Measurements from ENCODE around the gene CHAF1A. TPM values are rescaled to one million over a fixed set of nuclear protein-coding genes. Genes with fewer than 3 reads are reported as not detected.

Gene CHAF1A
- total RNA-seq, 1 experiment from 2014 or later = 161 TPM

GRCh38 chr19:4399812-4400134 is 2.7 kb upstream of the CHAF1A start:
- H3K36me3 Mint-ChIP-seq = peaks cover 18% of the 10 kb centered on the region
- H3K4me1 Mint-ChIP-seq = peaks cover 33% of the 10 kb centered on the region
- no peak overlapping the region; the same call in 1 of the 2 replicates for H3K27ac Mint-ChIP-seq
- POLR2A ChIA-PET = interaction anchor here (0.6 to 1.0 kb wide), 2 partner anchors 9 to 57 kb away, joined by 3 read pairs; partner anchors contain the start of gene MPND
- CTCF ChIA-PET = interaction anchor here (0.5 to 1.7 kb wide), 26 partner anchors 10 to 198 kb away, joined by 3 to 46 read pairs (median 4); partner anchors contain the start of genes HDGFL2 and MPND
- ATAC-seq (no peak), DNase-seq (ENCODE audit: low spot score) (no peak)
- no peaks in the 10 kb centered on the region for H3K9me3 Mint-ChIP-seq
- H3K27me3 Mint-ChIP-seq (ENCODE audit: low read depth) = no peaks in the 10 kb centered on the region
- no peak for TF ChIP-seq GRHL2 (CRISPR knock-in tag; IDR thresholded peaks at IDR 0.05; ENCODE audit: insufficient replicate concordance, severe bottlenecking)
- TF ChIP-seq ARID4B (CRISPR knock-in tag; IDR thresholded peaks at IDR 0.05; ENCODE audit: borderline replicate concordance) = 0 out of 2 replicates have a peak, but pooled peaks have one; percentile 24
- TF ChIP-seq ZNF317 (CRISPR knock-in tag; IDR thresholded peaks at IDR 0.05; ENCODE audit: borderline replicate concordance, low read depth) = no peak
- TF ChIP-seq OVOL2 (CRISPR knock-in tag; IDR thresholded peaks at IDR 0.05; ENCODE audit: borderline replicate concordance) = no peak
- TF ChIP-seq JUN (CRISPR knock-in tag; IDR thresholded peaks at IDR 0.05) = no peak
- TF ChIP-seq TEAD1 (CRISPR knock-in tag; IDR thresholded peaks at IDR 0.05) = no peak
- peak overlapping the region; percentile 85 for H3K4me3 Mint-ChIP-seq

- CTCF ChIA-PET = interaction anchor here (0.5 to 1.7 kb wide), 31 partner anchors 9 to 261 kb away, joined by 3 to 46 read pairs (median 4); partner anchors contain the start of genes HDGFL2 and MPND
- DNase-seq (ENCODE audit: low spot score) (peak; percentile 89), ATAC-seq (peak; percentile 74)
- POLR2A ChIA-PET = interaction anchor here (0.6 to 1.0 kb wide), 2 partner anchors 10 to 58 kb away, joined by 3 read pairs; partner anchors contain the start of gene MPND
- Mint-ChIP-seq H3K27ac (peak within 1 kb of the TSS; percentile 97), H3K36me3 (peaks cover 16% of the 10 kb centered on the region), H3K4me3 (peak within 1 kb of the TSS; percentile 96), H3K4me1 (peaks cover 38% of the 10 kb centered on the region), H3K9me3 (no peaks in the 10 kb centered on the region), H3K27me3 (ENCODE audit: low read depth) (no peaks in the 10 kb centered on the region)
- TF ChIP-seq ZBTB21 (CRISPR knock-in tag; IDR thresholded peaks at IDR 0.05; ENCODE audit: borderline replicate concordance) (no peak), RELA (CRISPR knock-in tag; IDR thresholded peaks at IDR 0.05; ENCODE audit: borderline replicate concordance) (no peak), EMX1 (CRISPR knock-in tag; IDR thresholded peaks at IDR 0.05) (no peak), NR1H2 (CRISPR knock-in tag; IDR thresholded peaks at IDR 0.05) (no peak), TEAD4 (CRISPR knock-in tag; IDR thresholded peaks at IDR 0.05) (no peak), USF1 (CRISPR knock-in tag; IDR thresholded peaks at IDR 0.05) (peak; percentile 37; the same call in 1 of the 2 replicates), TP53 (CRISPR knock-in tag; IDR thresholded peaks at IDR 0.05) (peak; percentile 80; the same call in 1 of the 2 replicates), ATF3 (CRISPR knock-in tag; conservative IDR thresholded peaks at IDR 0.05) (no peak), ZNF425 (CRISPR knock-in tag; conservative IDR thresholded peaks at IDR 0.05) (no peak), AFF4 (CRISPR knock-in tag; IDR thresholded peaks at IDR 0.05; ENCODE audit: borderline replicate concordance) (no peak), E2F1 (CRISPR knock-in tag; IDR thresholded peaks at IDR 0.05) (no peak), ETV6 (CRISPR knock-in tag; IDR thresholded peaks at IDR 0.05) (no peak), ZSCAN18 (CRISPR knock-in tag; IDR thresholded peaks at IDR 0.05) (no peak)
Measured at GRCh38 chr19:4400135-4400936, 2.1 kb upstream of the CHAF1A start, which contains the start of gene SH3GL1. Gene SH3GL1 (minus strand): TSS chr19:4400547. CDS start chr19:4400368, 179 bp downstream.
